Measurements from ENCODE around the gene FEZ2.
A peak's percentile ranks its signal among the peaks of the same experiment; 100 is the strongest.
"Not testable (repeated sequence)": the region's sequence is repeated elsewhere in the genome, so short reads cannot be mapped to it uniquely, and the experiment has no call there.

FEZ2 gene, protein sequence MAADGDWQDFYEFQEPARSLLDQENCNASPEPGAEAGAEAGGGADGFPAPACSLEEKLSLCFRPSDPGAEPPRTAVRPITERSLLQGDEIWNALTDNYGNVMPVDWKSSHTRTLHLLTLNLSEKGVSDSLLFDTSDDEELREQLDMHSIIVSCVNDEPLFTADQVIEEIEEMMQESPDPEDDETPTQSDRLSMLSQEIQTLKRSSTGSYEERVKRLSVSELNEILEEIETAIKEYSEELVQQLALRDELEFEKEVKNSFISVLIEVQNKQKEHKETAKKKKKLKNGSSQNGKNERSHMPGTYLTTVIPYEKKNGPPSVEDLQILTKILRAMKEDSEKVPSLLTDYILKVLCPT

DNA sequence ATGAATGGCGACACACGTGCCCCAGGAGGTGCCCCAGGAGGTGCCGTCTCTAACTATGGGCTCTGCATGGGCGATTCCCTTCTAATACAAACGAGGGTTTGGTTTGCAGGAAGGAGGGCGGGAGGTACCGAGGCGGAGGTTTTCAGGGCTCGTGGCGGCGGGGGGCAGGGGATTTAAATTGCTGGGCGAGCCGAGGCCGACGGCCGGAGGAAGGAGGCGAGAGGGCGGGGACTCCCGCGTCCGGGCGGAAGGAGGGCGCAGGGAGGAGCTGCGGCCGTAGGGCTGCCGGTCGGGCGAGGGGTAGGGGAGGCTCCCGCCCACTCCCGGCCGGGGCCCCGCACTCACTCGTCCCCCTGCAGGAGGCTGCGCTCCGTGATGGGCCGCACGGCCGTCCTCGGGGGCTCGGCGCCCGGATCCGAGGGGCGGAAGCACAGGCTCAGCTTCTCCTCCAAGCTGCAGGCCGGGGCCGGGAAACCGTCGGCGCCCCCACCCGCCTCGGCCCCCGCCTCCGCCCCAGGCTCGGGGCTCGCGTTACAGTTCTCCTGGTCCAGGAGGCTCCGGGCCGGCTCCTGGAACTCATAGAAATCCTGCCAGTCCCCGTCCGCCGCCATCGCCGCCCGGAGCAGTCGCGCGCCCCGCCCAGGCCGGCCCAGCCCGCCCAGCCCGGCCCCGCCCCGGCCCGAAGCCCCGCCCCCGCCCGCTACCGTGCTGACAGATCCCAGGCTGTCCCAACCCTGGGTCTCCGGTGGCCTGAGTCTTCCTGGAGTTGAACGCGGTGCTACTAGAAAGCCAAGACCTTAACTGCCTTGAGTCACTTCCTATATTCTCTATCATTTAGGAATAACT lies at the start of gene FEZ2:
FEZ2 (minus strand) TSS at position 637 of the 846 bp plus-strand sequence; CDS start at position 611, 26 bp downstream.
- DNase-seq, result peak; percentile 62

DNA sequence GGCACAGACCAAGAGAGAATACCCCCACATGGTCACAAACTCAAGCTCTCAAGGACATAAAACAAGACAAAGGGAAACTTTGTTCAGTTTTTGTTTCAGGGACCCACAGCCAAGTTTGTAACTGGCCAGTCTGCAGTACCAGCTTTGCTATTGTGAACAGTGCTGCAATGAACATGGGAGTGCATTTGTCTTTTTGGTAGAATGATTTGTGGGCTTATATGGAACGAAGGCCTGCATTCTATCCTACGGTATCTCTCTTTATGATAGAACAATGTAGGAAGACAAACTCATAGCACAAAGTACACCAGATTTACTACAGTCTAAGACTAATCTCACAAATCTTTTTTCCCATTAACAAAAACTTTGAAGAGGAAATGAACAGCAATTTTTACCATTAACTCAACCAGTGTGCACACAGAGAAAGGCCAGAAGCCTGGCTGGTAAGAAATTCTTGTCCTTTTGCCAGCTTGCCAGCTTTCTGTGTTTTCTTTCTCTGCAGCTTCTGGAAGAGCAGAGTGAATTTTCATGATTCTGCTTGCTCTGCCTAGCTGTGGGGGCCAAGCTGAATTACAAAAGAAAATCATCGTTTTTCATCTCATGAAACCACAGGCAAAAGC lies 37.1 kb upstream of the FEZ2 start:
- no peak for DNase-seq

DNA sequence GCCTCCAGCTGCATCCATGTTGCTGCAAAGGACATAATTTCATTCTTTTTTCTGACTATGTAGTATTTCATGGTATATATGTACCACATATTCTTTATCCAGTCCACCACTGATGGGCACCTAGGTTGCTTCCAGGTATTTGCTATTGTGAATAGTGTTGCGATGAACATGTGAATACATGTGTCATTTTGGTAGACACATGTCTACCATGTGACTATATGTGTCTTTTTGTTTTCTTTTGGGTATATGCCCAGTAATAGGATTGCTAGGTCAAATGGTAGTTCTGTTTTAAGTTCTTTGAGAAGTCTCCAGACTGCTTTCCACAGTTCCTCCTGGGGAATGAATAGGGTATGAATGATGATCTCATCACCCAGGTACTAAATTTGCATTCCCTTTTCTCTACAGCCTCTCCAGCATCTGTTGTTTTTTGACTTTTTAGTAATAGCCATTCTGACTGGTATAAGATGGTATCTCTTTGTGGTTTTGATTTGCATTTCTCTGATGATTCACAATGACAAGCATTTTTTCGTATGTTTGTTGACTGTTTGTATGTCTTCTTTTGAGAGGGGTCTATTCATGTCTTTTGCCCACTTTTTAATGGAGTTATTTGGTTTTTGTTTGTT lies 35.6 kb upstream of the FEZ2 start:
- DNase-seq, result no peak

DNA sequence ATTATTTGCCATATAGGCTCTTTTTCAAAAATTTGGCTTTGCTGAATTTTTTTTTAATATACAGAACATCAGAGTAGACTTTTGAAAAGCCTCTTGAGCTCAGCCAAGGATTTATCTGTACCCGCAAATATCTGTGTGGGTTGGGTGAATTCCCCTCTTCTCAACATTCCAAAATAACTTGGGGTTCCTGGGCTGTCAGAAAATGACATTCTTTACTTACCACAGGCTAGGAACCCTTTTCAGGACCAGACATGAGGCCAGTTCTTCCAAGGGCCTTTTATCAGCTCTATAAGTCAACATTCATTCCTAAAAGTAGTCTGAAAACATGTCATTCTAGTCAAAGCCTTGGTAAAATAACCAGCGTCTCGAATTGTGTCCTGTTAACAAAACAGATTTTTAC lies 28.8 kb upstream of the FEZ2 start:
- no peak for DNase-seq

DNA sequence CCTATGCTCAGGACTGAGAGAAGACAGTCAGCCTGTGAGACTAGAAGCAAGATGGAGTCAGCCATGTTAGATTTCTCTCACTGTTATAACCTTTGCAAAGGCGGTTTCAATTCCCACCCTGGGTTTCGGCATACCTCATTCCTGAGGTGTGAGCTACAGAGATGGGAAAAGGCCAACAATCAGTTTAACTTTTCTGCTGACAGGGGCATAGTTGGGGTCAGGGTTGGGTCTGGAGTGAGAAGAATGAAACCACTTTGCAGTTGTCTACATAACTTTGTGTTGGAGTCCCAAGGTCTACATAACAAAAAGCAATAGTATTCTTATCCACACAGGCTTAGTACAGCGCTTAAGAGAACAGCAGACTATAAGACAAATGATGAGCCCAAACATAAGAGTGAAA lies 28.1 kb upstream of the FEZ2 start:
- DNase-seq, result no peak

DNA sequence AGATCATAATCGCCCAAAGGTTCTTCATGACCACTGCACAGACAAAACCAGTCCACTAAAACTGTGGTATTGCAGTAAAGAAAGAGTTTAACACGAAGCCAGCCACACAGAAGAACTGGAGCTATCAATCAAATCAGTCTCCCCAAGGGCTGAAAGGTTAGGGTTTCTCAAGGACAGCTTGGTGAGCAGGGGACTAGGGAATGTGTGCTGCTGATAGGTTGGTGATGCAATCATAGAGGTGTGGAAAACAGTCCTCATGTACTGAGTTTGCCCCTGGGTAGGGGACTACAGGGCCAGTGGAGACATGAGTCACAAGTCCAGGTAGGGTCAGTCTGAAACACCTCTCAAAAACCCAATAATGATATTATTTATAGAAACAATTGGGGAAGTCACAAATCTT lies 27.3 kb upstream of the FEZ2 start:
- DNase-seq, result no peak

DNA sequence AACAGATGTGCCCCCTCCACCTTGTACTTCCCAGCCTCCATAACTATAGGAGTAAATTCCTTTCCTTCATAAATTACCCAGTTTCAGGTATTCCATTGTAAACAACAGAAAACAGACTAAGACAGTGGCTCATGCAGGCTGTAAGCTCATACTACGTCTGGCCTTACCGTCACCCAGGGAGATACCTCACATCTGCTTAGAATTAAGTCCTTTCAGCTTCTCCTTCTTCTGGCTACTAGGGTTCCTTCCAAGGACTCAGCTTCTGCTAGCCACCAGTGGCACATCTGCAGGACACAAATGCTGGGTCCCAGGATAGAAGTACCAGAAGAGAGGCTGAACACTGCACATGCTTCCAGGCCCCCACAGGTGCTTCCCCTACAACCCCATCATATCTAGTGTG lies 22.4 kb upstream of the FEZ2 start:
- no peak for DNase-seq

DNA sequence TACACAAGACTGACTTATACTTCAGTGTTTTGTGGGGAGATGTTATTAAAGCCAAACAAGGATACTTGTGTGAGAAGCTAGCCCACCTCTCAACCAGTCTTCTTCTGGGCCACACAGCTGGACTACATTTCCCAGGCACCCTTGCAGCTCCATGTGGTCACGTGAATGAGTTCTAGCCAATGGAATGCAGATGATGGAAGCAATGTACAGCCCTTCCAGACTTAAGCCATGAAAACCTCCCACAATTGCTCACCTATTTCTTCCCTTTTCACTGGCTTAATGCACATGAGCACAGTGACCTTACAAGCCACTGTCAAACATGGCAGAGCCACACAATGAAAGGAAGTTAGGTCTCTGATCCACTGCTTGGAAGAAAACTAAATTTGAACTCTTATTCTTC lies 20.4 kb upstream of the FEZ2 start:
- peak; percentile 46 for DNase-seq

DNA sequence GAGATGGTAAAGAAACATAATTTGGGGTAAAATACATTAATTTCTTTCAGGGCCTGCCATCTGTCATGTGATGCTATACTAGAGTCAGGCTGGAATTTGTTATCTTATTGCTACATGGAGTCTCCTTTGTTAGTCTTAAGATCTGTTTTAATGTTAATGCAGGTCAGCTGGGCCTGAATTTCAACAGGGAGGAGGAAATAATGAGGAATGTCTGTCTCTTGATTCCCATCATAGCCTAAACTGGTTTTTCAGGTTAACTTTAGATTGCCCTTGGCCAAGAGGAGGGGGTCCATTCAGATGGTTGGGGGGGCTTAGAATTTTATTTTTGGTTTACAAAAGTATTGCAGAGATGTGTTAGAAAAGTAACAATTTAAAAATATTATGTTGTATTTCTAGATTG lies 19.0 kb upstream of the FEZ2 start:
- DNase-seq, result no peak

DNA sequence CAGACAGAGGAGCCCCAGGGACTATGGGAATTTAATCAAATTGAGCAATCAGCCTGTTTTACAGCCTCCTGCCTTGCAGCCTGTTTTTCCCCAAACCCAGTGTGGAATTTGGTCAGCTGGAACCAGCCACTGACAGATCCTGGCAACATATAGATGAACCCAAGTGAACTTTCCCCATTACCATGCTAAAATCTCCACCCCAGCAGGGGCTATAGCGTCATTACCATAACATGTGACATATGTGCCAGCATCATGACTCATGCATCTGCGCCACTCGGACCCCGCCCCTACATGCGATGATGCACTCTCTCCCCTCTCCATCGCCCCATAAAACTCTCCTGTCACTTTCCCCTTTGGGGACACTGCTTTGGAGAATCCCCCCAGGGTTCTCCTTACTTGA lies 17.3 kb upstream of the FEZ2 start:
- no peak for DNase-seq

DNA sequence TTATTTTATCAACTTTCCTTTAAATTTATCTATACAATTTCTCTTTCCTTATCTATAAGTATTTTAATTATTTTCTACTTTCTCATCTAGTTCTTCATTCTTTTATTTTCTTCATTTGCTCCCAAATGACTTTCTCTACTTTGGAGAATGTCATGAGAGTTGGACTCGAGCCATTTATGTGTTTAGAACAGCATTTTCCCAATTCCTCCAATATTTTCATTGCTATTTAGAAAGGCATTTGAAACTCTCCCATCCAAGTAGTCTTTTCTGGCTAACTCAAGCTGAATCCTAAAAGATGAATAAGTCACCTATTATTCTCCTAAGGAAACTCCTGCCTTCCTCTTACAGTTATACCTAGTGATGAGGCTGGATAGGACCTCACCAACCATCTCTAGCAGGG lies 15.8 kb upstream of the FEZ2 start:
- no peak for DNase-seq

DNA sequence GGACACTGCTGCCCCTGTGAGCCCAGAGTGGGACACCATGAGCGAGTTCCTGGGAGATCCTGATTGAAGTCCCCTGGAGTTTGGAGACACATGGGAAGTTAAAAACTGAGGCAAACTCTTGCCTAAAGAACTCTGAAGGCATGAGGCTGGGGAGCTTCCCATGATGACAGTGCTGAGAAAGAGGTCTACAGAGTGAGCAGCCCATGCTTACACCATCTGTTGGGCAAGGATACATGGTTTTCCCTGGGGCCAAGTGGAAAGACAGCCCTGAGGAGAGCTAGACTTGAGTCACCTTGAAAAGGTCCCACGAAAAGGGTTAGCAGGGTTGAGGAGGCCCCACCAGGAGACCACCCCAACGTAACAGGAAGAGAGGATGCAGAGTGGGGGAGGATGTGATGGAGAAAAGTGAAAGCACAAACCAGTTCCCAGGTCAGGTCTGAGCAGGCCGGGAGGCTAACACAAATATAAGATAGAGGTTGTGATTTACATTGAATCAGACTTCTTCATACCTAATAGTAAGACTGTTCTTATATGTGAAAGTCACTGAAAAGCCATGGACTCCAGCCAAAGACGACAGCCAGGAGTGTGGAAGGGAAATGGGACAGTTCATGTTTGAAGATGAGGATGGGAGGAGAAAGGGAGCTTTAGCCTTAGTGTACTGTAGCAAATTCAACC lies 13.5 kb upstream of the FEZ2 start:
- DNase-seq, result no peak

DNA sequence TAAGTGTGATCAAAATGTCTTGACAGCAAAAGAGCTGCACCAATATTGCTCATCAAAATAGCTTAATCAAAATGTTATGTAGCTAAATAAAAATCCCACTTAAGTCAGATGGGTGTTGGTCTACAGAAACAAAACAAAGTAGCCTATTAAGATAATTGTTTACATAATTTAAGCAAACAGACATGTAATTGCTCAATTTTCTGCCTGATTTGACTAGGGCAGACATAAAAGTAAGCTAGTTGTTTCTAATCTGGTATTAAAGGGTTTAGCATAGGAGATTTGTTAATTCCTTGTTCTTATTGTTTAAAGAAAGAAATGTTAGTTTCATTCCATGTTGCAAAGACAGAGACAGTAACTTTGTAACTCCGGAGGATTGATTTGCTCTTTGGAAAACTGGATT lies 11.5 kb upstream of the FEZ2 start:
- no peak for DNase-seq

DNA sequence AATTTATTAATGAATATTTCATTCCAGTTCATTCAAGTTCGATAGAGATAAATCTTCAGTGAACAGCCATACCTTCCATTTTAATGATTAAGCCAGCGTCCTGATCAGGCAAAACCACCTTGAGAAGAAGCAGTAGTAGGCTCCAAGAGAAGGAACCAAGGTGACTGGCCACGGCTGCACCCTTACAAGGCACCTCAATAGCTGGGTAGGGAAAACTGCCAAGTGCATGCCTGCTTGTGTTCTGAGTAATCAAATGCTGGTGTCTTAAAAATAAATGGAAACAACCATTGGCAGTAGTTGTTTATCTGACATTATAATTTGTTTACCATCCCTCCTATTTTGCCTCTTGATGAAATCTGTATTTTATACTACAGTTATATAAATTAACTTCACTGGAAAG lies 10.0 kb upstream of the FEZ2 start:
- no peak for DNase-seq

DNA sequence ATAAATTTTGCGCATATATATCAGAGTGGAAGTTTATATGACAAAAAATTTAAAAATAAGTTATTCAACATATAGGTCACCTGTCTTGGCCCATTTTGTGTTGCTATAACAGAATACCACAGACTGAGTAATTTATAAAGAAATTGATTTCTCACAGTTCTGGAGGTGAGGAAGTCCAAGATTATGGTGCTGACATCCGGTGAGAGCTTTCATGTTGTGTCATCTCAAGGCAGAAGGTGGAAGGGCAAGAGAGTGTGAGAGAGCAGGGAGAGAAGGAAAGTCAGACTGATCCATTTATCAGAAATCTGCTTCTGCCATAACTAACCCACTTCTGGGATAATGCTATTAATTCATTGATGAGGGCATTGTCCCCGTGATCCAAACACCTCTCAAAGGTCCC lies 9.0 kb upstream of the FEZ2 start:
- DNase-seq, result no peak

DNA sequence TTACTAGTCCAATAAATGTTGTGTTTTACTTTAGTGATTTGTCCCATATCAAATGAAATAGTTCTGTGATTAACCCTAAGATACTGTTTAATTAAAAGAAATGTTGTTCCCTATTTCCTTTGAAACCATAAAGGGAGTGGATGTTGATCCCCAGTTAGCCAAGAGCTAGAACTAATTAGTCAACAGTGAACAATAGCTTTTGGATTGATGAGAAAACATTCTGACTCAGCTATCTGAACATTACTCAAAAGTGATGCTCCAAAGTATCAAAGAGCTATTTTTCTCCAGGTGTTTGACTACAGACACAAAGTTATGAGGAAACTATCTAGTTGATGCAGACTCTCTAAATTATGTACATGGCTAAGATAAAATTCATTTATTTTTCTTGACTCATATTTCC lies 7.3 kb upstream of the FEZ2 start:
- DNase-seq, result no peak

DNA sequence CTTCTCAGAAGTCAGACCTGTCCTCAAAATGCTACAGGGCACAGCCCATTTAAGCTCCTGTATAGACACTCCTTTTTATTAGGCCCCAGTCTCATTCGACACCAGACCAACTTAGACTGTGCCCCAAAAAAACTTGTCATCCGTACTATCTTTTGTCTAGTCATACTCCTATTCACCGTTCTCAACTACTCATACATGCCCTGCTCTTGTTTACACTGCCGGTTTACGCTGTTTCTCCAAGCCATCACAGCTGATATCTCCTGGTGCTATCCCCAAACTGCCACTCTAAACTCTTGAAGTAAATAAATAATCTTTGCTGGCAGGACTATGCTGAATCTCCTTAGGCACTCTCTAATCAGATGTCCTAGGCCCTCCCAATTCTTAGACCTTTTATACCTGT lies 5.7 kb upstream of the FEZ2 start:
- DNase-seq, result not testable (repeated sequence)

DNA sequence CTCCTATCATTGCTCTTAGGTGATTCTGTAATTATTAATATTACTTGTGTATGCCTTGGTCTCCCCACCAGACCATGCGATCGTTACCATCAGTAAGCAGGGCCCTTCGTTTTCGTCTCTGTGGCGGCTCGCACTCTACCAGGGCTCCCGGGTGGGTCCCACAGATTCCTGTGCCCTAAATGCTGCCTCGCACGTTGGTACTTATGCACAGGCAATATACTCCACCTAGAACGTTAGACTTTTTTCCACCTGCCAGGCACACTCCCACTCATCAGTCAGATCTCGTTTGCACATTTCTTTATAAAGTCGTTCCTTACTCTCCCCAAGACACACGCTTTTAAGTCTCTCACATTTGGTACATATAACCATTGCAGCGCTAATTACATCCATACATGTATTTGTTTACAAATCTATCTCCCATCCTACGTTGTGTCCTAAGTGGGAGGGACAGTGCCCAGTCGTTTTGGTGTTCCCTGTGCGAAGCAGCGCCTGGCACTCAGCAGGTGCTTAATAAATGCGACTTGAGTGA lies 901 bp downstream of the FEZ2 start:
- DNase-seq, result no peak

DNA sequence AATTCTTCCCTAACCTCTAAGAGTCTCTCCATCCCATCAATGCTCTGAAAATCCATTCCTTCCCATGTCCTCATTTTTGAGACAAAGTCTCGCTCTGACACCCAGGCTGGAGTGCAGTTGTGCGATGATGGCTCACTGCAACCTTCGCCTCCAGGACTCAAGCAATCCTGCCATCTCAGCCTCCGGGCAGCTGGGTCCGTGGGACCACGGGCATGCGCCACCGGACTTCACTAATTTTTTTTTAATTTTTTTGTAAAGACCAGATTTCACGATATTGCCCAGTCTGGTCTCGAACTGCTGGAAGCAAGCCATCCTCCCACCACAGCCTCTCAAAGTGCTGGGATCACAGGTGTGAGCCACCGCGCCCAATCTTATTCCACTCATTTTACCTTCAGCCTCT lies 1.6 kb downstream of the FEZ2 start:
- no peak for DNase-seq

DNA sequence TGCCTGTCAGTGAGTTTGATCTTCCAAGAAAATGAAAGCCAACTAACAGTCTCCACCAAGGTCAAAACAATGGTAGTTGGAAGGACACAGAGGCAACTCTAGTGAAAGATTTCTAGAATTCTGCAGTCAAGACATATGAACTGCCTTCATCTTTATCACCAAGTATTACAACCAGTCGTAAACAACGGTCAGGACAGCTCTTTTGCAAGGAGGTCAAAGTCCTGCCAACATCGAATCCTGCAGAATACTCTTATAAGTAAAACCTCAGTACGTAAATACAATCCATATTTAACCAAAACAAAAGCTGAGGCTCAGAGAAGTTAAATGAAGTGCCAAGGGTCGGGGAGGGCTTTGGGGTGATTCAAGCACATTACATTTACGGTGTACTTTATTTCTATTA lies 3.1 kb downstream of the FEZ2 start:
- no peak for DNase-seq

DNA sequence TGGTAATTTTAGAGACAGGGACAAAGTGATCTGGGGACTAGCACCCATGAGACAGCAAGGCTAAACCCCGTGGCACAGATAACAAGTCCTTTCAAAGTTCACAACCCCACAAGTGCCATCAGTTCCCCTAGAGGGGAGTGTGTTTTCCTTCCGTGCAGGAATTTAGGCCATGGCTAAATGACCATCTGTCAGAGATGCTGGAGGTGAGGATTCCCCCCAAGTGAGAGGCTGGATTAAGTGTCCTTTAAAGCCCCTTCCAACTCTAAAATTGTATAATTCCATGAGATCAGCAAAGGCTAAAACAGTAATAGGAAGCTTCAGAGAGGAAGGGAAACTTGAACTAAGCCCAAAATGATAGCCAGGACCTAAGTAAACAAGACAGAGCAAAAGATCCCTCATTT lies 8.7 kb downstream of the FEZ2 start:
- no peak for DNase-seq

DNA sequence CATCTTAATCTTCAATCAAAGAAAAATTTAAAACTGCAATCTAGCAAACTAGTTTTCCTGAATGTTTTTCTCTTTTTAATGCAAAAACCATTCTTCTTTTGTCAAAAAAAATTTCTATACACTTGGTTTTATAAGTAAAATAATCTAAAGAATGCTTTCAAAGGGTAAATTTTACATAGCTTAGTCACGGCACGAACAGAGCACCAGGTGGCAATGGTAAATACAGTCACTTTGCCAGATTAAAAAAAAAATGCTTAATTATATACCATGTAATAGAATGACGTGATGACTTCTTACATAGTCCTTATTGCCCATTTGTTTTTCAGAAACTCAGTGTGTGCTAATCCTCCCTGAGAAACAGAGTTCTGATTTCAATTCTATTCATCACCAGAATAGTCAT lies 10.4 kb downstream of the FEZ2 start:
- no peak for DNase-seq

DNA sequence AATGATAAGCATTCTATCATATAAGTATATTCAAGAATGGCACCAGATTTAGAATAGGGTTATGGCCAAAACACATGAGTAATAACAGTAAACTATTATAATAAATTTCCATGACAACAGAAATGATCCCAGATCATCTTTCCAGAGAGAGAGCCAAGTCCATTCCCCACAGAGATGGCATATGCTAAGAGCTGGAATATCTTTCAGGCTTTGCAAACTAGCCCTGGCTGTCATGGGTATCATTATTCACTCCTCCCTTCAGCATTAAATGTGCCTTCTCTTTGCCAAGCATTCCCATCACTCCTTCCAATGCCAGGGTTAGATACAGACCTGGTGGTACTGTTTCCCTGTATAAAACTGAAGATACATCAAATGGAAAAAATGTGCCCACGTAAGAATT lies 10.9 kb downstream of the FEZ2 start:
- no peak for DNase-seq

Data from NCI-H526 treated with DMSO at 0.1 percent for 48 hours (cell line).